Umbilical cord (tissue), 2 donors: Measurements from ENCODE around the gene TOR1AIP2. TPM values are rescaled to one million over a fixed set of nuclear protein-coding genes. Genes with fewer than 3 reads are reported as not detected.

ENCODE experiments used
- DNase-seq: peaks from one replicate; pipeline ENCODE4 v3.0.0-alpha.2; 2015; ENCODE audit warnings: low spot score
- total RNA-seq: library from RNA; depleted of rRNA; stranded (reverse); fragments of >200 nt; gene quantifications from one replicate; pipeline ENCODE4 v1.2.3, GENCODE V29; 2014; ENCODE audit warnings: low replicate concordance; ENCODE audit not compliant: insufficient read depth

The TOR1AIP2 gene
- total RNA-seq, 1 donor from 2014 or later = 78.7 TPM

GRCh38 chr1:179825798-179826460, 51.7 kb downstream of the TOR1AIP2 start:
- no peak for DNase-seq

GRCh38 chr1:179825206-179825605, 52.4 kb downstream of the TOR1AIP2 start:
- DNase-seq = no peak

GRCh38 chr1:179824265-179824664, 53.3 kb downstream of the TOR1AIP2 start:
- DNase-seq = no peak

GRCh38 chr1:179823693-179824092, 53.9 kb downstream of the TOR1AIP2 start:
- no peak for DNase-seq

GRCh38 chr1:179822065-179822464, 55.5 kb downstream of the TOR1AIP2 start:
- no peak for DNase-seq

GRCh38 chr1:179821524-179821923, 56.1 kb downstream of the TOR1AIP2 start:
- DNase-seq = no peak

- no peak for DNase-seq
These were observed 57.2 kb downstream of the TOR1AIP2 start for GRCh38 chr1:179820226-179820970.

GRCh38 chr1:179818743-179819173, 58.8 kb downstream of the TOR1AIP2 start:
- DNase-seq = no peak

GRCh38 chr1:179818260-179818659, 59.3 kb downstream of the TOR1AIP2 start:
- DNase-seq = no peak

GRCh38 chr1:179817789-179818188, 59.8 kb downstream of the TOR1AIP2 start:
- DNase-seq = no peak

- no peak for DNase-seq
These were observed 60.5 kb downstream of the TOR1AIP2 start for GRCh38 chr1:179817056-179817455.

- DNase-seq = peak; percentile 31
These were observed 61.2 kb downstream of the TOR1AIP2 start for GRCh38 chr1:179816196-179816960.

- DNase-seq = no peak
These were observed 62.0 kb downstream of the TOR1AIP2 start for GRCh38 chr1:179815641-179816040.

- no peak for DNase-seq
These were observed 63.1 kb downstream of the TOR1AIP2 start for GRCh38 chr1:179814546-179814838.

GRCh38 chr1:179813626-179814545, 63.7 kb downstream of the TOR1AIP2 start:
- no peak for DNase-seq

GRCh38 chr1:179812501-179813292, 64.9 kb downstream of the TOR1AIP2 start:
- no peak for DNase-seq

- DNase-seq = no peak
These were observed 67.3 kb downstream of the TOR1AIP2 start for GRCh38 chr1:179810367-179810715.

- DNase-seq = peak; percentile 73
These were observed 67.9 kb downstream of the TOR1AIP2 start for GRCh38 chr1:179809506-179810366.

GRCh38 chr1:179808503-179808902, 69.1 kb downstream of the TOR1AIP2 start:
- DNase-seq = no peak
